Hepatocyte (in vitro differentiated cells): Measurements from ENCODE around the gene PEX6.

Experiments used
- EZH2 ChIP-seq: fragments of 200-600 bp; sonication (generic); IDR thresholded peaks from 2 replicates; pipeline ENCODE4 v1.6.1; 2016; ENCODE audit warnings: antibody characterized with exemption, mild to moderate bottlenecking, borderline replicate concordance
- TF ChIP-seq, protein P1 (sequence below): fragments of 200-600 bp; sonication (generic); IDR thresholded peaks from 2 replicates; pipeline ENCODE4 v1.5.1; 2016; ENCODE audit warnings: antibody characterized with exemption, mild to moderate bottlenecking; ENCODE audit not compliant: poor library complexity

DNA sequence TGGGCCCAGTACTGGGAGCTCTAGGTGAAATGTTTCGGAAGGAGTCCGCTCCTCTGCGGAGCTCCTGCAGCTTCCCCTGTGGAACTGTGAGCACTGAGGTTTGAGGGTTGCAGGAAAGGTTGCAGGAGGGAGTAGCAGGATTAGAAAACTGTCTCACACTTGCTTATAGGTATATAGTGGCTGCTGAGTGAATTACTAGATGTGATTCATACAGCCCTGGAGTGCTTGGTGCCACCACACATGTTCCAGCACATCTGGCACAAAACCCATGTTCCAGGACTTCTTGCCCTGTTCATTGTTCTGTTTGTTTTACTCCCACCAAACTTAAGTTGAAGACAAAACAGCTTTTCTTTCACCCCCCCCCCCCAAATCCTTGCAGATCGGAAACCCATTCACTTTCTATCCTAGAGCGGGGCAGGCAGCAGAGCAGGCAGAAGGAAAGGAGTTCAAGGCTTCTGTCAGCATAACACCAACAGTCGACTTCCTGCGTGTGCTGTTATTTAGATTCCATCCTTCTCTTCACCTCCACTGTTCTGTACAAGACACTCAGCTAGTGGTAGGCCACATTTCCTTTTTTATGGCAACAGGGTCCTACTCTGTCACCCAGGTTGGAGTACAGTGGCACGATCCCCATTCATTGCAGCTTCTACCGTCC lies 669 bp upstream of the PEX6 start:
- TF ChIP-seq, protein P1, sequence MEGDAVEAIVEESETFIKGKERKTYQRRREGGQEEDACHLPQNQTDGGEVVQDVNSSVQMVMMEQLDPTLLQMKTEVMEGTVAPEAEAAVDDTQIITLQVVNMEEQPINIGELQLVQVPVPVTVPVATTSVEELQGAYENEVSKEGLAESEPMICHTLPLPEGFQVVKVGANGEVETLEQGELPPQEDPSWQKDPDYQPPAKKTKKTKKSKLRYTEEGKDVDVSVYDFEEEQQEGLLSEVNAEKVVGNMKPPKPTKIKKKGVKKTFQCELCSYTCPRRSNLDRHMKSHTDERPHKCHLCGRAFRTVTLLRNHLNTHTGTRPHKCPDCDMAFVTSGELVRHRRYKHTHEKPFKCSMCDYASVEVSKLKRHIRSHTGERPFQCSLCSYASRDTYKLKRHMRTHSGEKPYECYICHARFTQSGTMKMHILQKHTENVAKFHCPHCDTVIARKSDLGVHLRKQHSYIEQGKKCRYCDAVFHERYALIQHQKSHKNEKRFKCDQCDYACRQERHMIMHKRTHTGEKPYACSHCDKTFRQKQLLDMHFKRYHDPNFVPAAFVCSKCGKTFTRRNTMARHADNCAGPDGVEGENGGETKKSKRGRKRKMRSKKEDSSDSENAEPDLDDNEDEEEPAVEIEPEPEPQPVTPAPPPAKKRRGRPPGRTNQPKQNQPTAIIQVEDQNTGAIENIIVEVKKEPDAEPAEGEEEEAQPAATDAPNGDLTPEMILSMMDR = no peak
- no peak for TF ChIP-seq EZH2
